Measurements from ENCODE around the gene PTPRU.

GRCh38 chr1:29331729-29332128 lies 95.4 kb downstream of the PTPRU start:
- TF ChIP-seq CTCF (conservative IDR thresholded peaks at IDR 0.05), result no peak
- TF ChIP-seq EZH2 (IDR thresholded peaks at IDR 0.05; ENCODE audit: low read depth), result no peak

Data from PC-9 (cell line).